GM10248 (cell line): ENCODE results near the gene KIF3C.
"Not testable (repeated sequence)": the region's sequence is repeated elsewhere in the genome, so short reads cannot be mapped to it uniquely, and the experiment has no call there.

ENCODE experiments used
- CTCF ChIA-PET: fragments of 300-600 bp; sonication (Branson Sonifier 250); formaldehyde crosslinking; extraction: SDS; loops from one replicate; lab custom pipeline; 2021; ENCODE audit warnings: antibody characterized with exemption; lab: Yijun Ruan, JAX
- POLR2A ChIA-PET: fragments of 350-650 bp; sonication (Branson Sonifier 250); formaldehyde crosslinking; extraction: SDS; loops from one replicate; lab custom pipeline; 2020; ENCODE audit warnings: antibody characterized with exemption; lab: Yijun Ruan, JAX
- DNase-seq: peaks from one replicate; pipeline ENCODE4 v3.0.0; 2012; ENCODE audit errors: extremely low spot score
- CTCF ChIP-seq: IDR thresholded peaks from 2 replicates; pipeline ENCODE4 v1.5.1; 2012; ENCODE audit warnings: mild to moderate bottlenecking, low read depth; ENCODE audit errors: extremely low read depth, missing control alignments, control extremely low read depth

KIF3C gene

GRCh38 chr2:25982273-25982967, at the start of gene KIF3C:
Gene KIF3C (minus strand): TSS chr2:25982497. CDS start chr2:25981917, 580 bp downstream.
- POLR2A ChIA-PET = interaction anchor here (0.6 kb wide), 2 partner anchors 18 to 219 kb away, joined by 6 to 11 read pairs; no protein-coding TSS in a partner anchor
- CTCF ChIA-PET = interaction anchor here (1.1 to 4.2 kb wide), 4 partner anchors 9 to 163 kb away, joined by 3 to 33 read pairs (median 5); no protein-coding TSS in a partner anchor
- no peak for TF ChIP-seq CTCF
- DNase-seq = peak; percentile 83

- POLR2A ChIA-PET, DNase-seq: not testable (repeated sequence)
- CTCF ChIA-PET = interaction anchor here (2.1 kb wide), 1 partner anchor 10 kb away, joined by 10 read pairs; no protein-coding TSS in a partner anchor
These were observed 45.8 kb upstream of the KIF3C start for GRCh38 chr2:26028083-26028482.

- CTCF ChIA-PET = interaction anchor here (1.0 to 2.3 kb wide), 5 partner anchors 10 to 120 kb away, joined by 3 to 7 read pairs (median 4); no protein-coding TSS in a partner anchor
- POLR2A ChIA-PET = no interaction called here
- DNase-seq = no peak
- no peak for TF ChIP-seq CTCF
These were observed 43.2 kb upstream of the KIF3C start for GRCh38 chr2:26025509-26025908.

GRCh38 chr2:26024260-26024659, 42.0 kb upstream of the KIF3C start:
- ChIA-PET CTCF (interaction anchor here (2.0 to 2.3 kb wide), 2 partner anchors 9 to 16 kb away, joined by 5 to 7 read pairs; no protein-coding TSS in a partner anchor), POLR2A (no interaction called here)
- DNase-seq = no peak
- no peak for TF ChIP-seq CTCF

- POLR2A ChIA-PET = no interaction called here
- no peak for DNase-seq
- TF ChIP-seq CTCF = no peak
- CTCF ChIA-PET = interaction anchor here (1.0 to 1.3 kb wide), 3 partner anchors 14 to 28 kb away, joined by 3 to 4 read pairs (median 3); no protein-coding TSS in a partner anchor
These were observed 37.9 kb upstream of the KIF3C start for GRCh38 chr2:26020231-26020640.

- ChIA-PET POLR2A (no interaction called here), CTCF (interaction anchor here (0.8 to 2.2 kb wide), 7 partner anchors 9 to 127 kb away, joined by 3 to 10 read pairs (median 3); no protein-coding TSS in a partner anchor)
- no peak for DNase-seq
- no peak for TF ChIP-seq CTCF
These were observed 36.1 kb upstream of the KIF3C start for GRCh38 chr2:26018184-26019055.
